OCI-LY3 (cell line): ENCODE results near the gene C16orf89.
"Not testable (repeated sequence)": the region's sequence is repeated elsewhere in the genome, so short reads cannot be mapped to it uniquely, and the experiment has no call there.

Experiments used
- H2AFZ ChIP-seq: fragments of 200-600, 300-600 bp; shearing (Covaris generic); 2 replicates; pipeline ENCODE4 v1.6.0; 2014; ENCODE audit warnings: antibody characterized with exemption, low read depth, low read length
- H3K27ac ChIP-seq: fragments of 200-600, 300-600 bp; sonication (generic); 2 replicates; pipeline ENCODE4 v1.5.1; 2014; ENCODE audit warnings: mild to moderate bottlenecking, low read length, moderate library complexity, mixed read lengths
- H3K27me3 ChIP-seq: fragments of 200-600, 300-600 bp; sonication (generic); 2 replicates; pipeline ENCODE4 v1.6.1; 2014; ENCODE audit warnings: low read depth, low read length, mixed read lengths
- H3K36me3 ChIP-seq: fragments of 200-600, 300-600 bp; sonication (generic); replicated peaks from 2 replicates; pipeline ENCODE3; 2014; ENCODE audit warnings: low read depth, low read length, mixed read lengths
- H3K4me1 ChIP-seq: fragments of 300-600, 200-600 bp; sonication (generic); 2 replicates; pipeline ENCODE4 v1.6.1; 2014; ENCODE audit warnings: low read length, mixed read lengths
- H3K4me2 ChIP-seq: fragments of 200-600, 300-600 bp; sonication (generic); 2 replicates; pipeline ENCODE4 v1.6.1; 2014; ENCODE audit warnings: low read length, mixed read lengths
- H3K4me3 ChIP-seq: fragments of 300-600, 200-600 bp; sonication (generic); 2 replicates; pipeline ENCODE4 v1.5.1; 2014; ENCODE audit warnings: antibody characterized with exemption, mild to moderate bottlenecking, low read length, moderate library complexity
- H3K79me2 ChIP-seq: fragments of 300-600, 200-600 bp; shearing (Covaris generic); 2 replicates; pipeline ENCODE4 v1.6.1; 2014; ENCODE audit warnings: mild to moderate bottlenecking, low read length, mixed read lengths
- H3K9ac ChIP-seq: fragments of 300-600, 200-600 bp; shearing (Covaris generic); 2 replicates; pipeline ENCODE4 v1.6.0; 2014; ENCODE audit warnings: mild to moderate bottlenecking, low read length, moderate library complexity
- H3K9me3 ChIP-seq: fragments of 200-600, 300-600 bp; shearing (Covaris generic); 2 replicates; pipeline ENCODE4 v1.6.1; 2014; ENCODE audit warnings: low read length, mixed read lengths; ENCODE audit not compliant: insufficient read depth
- H4K20me1 ChIP-seq: fragments of 200-600, 300-600 bp; sonication (generic); 2 replicates; pipeline ENCODE4 v1.6.1; 2016; ENCODE audit warnings: low read length, mixed read lengths; ENCODE audit not compliant: insufficient read depth
- CTCF ChIP-seq: fragments of 200-600, 300-600 bp; sonication (generic); IDR thresholded peaks from 2 replicates; pipeline ENCODE4 v1.5.1; 2014; ENCODE audit warnings: antibody characterized with exemption, low read length, low read depth
- EZH2phosphoT487 ChIP-seq: fragments of 200-600 bp; shearing (Covaris generic); IDR thresholded peaks from 2 replicates; pipeline ENCODE4 v1.6.1; 2018; ENCODE audit warnings: antibody characterized with exemption, mixed run types, low read depth

The C16orf89 gene

GRCh38 chr16:5054876-5055865, 10.6 kb downstream of the C16orf89 start:
- H3K27me3 ChIP-seq = peaks cover 5% of the 10 kb centered on the region; the same call in 1 of the 2 replicates
- H3K27ac ChIP-seq = no peak overlapping the region
- no peak overlapping the region for H3K4me2 ChIP-seq
- no peaks in the 10 kb centered on the region for H3K9me3 ChIP-seq
- no peaks in the 10 kb centered on the region for H3K4me1 ChIP-seq
- no peak overlapping the region for H2AFZ ChIP-seq
- no peaks in the 10 kb centered on the region for H4K20me1 ChIP-seq
- no peaks in the 10 kb centered on the region for H3K36me3 ChIP-seq
- H3K9ac ChIP-seq = no peak overlapping the region
- H3K79me2 ChIP-seq = no peaks in the 10 kb centered on the region
- H3K4me3 ChIP-seq = no peak overlapping the region
- TF ChIP-seq EZH2phosphoT487 (no peak), CTCF (no peak)

- Histone ChIP-seq H3K4me3 (no peak overlapping the region), H2AFZ (no peak overlapping the region), H3K4me1 (peaks cover 1% of the 10 kb centered on the region; the same call in 1 of the 2 replicates), H3K27me3 (peaks cover 35% of the 10 kb centered on the region), H3K4me2 (no peak overlapping the region), H3K79me2 (no peaks in the 10 kb centered on the region), H3K9me3 (no peaks in the 10 kb centered on the region), H3K9ac (no peak overlapping the region), H3K27ac (no peak overlapping the region), H3K36me3 (no peaks in the 10 kb centered on the region), H4K20me1 (no peaks in the 10 kb centered on the region)
- TF ChIP-seq EZH2phosphoT487 (no peak), CTCF (no peak)
Observed at GRCh38 chr16:5046914-5047313, 18.8 kb downstream of the C16orf89 start.

GRCh38 chr16:5045499-5046115, 20.1 kb downstream of the C16orf89 start:
- H3K4me2 ChIP-seq = no peak overlapping the region
- TF ChIP-seq EZH2phosphoT487 (no peak), CTCF (no peak)
- no peak overlapping the region for H2AFZ ChIP-seq
- H3K9me3 ChIP-seq = no peaks in the 10 kb centered on the region
- no peaks in the 10 kb centered on the region for H4K20me1 ChIP-seq
- H3K79me2 ChIP-seq = no peaks in the 10 kb centered on the region
- no peak overlapping the region for H3K9ac ChIP-seq
- no peaks in the 10 kb centered on the region for H3K36me3 ChIP-seq
- H3K4me1 ChIP-seq = peaks cover 9% of the 10 kb centered on the region; the same call in 1 of the 2 replicates
- no peak overlapping the region for H3K27ac ChIP-seq
- H3K27me3 ChIP-seq = peaks cover 41% of the 10 kb centered on the region
- no peak overlapping the region for H3K4me3 ChIP-seq

- H3K4me2 ChIP-seq, H3K4me1 ChIP-seq, H3K79me2 ChIP-seq, H2AFZ ChIP-seq, H3K27ac ChIP-seq, H4K20me1 ChIP-seq, H3K9ac ChIP-seq, H3K4me3 ChIP-seq, H3K9me3 ChIP-seq, H3K36me3 ChIP-seq: not testable (repeated sequence)
- peaks cover 46% of the 10 kb centered on the region for H3K27me3 ChIP-seq
Observed at GRCh38 chr16:5044581-5044980, 21.2 kb downstream of the C16orf89 start.
